ENCODE measurements around the gene LYST.

DNA sequence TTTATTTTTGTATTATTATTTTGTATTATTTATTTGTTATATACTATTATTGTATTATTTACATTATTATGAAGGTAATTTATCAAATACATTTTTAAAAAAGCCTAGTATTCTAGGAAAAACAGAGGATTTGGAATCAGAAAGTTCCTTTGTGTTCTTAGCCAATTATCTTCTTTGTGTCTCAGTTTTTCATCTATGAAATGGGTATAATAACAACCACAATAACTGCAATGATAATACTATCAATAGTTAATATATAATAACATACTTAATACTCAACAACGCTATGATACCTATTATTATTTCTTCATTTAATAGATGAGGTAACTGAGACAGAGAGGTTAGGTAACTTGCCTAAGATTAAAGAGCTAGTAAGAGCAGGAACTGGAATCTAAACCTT, 136.7 kb downstream of the LYST start:
- TF ChIP-seq, protein P1, sequence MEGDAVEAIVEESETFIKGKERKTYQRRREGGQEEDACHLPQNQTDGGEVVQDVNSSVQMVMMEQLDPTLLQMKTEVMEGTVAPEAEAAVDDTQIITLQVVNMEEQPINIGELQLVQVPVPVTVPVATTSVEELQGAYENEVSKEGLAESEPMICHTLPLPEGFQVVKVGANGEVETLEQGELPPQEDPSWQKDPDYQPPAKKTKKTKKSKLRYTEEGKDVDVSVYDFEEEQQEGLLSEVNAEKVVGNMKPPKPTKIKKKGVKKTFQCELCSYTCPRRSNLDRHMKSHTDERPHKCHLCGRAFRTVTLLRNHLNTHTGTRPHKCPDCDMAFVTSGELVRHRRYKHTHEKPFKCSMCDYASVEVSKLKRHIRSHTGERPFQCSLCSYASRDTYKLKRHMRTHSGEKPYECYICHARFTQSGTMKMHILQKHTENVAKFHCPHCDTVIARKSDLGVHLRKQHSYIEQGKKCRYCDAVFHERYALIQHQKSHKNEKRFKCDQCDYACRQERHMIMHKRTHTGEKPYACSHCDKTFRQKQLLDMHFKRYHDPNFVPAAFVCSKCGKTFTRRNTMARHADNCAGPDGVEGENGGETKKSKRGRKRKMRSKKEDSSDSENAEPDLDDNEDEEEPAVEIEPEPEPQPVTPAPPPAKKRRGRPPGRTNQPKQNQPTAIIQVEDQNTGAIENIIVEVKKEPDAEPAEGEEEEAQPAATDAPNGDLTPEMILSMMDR (IDR thresholded peaks at IDR 0.05), result no peak
- TF ChIP-seq POLR2A (IDR thresholded peaks at IDR 0.05), result no peak
